Putamen (tissue), 1 donor: ENCODE results near the gene MEIOB.

ENCODE experiments used
- DNase-seq: peaks from one replicate; pipeline ENCODE4 v3.0.0-alpha.2; 2016; ENCODE audit warnings: low spot score

Gene MEIOB

GRCh38 chr16:1828645-1829410, 43.1 kb downstream of the MEIOB start:
- no peak for DNase-seq

DNA sequence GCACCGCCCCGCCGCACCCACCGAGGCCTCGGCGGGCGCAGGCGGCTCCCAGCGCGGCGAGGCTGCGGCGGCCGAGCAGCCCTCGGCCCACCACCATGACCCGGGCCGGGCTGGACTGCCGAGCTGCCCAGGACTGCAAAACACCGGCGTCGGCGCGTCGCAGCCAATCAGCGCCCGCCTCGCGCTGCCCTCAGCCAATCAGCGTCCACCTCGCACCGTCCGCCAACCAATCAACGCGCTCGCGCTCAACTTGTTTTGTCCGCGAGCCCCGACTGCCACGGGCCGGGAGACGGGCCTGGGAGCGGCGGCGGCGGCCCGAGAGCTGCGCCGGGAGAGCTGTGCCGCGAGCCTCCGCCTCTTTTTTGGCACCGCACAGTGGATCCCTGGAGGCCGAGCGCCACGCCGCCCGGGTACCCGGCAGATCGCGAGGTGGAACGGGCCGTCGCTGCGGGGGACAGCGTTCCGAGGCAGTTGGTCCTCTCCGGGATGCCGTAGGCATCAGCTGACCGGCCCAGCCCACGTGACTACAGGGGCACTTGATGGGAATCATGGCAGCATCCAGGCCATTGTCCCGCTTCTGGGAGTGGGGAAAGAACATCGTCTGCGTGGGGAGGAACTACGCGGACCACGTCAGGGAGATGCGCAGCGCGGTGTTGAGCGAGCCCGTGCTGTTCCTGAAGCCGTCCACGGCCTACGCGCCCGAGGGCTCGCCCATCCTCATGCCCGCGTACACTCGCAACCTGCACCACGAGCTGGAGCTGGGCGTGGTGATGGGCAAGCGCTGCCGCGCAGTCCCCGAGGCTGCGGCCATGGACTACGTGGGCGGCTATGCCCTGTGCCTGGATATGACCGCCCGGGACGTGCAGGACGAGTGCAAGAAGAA, 45.0 kb downstream of the MEIOB start, which contains the start of the genes FAHD1 and HAGH:
TSS of gene FAHD1 (plus strand) at position 516 of the 883 bp plus-strand sequence. CDS start at position 549, 33 bp downstream.
TSS of gene HAGH (minus strand) at position 135 of the 883 bp plus-strand sequence. CDS start at position 97, 38 bp downstream.
- peak; percentile 92 for DNase-seq

DNA sequence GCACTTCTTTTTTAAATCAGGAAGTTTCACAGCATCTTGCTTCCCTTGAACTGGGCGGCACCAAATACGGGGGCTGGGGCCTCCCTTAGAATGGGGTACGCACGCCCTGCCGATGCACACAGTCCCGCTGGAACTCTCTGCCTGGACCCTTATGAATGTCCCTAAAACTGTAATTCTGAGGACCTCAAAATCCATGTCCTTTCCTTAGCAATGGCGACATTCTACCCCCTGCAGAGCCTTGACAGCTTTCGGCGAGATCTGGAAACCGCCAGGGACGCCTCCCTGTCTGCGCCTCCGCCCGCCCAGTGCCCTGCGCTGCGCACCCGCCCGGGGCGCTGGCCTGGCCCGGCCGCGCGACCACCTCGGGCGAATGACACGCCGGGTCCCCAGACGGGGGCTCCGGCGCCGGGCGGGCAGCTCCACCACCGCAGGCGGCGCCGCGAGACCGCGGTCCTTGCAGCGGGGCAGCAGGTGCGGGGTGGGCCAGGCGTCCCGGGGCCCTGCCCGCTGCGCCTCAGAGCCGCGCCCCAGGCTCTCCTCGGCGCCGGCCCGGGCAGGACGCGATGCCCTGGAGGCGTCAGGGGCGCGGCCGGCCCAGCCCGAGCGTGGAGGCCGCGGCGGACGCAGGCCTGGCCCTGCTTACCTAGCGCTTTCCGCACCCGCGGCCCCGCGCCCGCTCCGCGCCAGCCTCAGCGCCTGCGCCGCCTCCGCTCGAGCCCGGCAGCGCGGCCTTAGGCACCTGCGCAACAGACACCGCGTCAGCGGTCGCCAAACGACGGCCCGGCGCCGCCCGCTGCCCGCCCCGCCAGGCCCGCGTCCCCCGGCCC, 45.9 kb downstream of the MEIOB start:
- DNase-seq, result peak; percentile 22

DNA sequence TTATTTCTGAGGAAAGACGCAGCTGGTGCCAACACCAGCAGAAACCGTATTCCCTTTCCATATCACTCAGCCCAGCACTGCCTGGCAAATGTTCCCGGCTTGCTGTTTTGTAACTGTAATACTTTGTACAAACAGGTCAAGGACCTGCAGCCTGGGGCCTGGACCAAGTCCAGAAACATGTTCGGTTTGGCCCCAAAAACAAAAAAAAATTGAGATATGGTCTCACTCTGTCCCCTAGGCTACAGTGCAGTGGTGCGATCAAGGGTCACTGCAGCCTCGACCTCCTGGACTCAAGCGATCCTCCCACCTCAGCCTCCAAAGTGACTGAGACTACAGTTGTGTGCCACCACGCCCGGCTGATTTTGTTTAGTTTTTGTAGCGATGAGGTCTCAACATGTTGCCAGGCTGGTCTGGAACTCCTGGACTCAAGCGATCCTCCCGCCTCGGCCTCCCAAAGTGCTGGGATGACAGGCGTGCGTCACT, 46.5 kb downstream of the MEIOB start:
- DNase-seq, result no peak

- no peak for DNase-seq
Measured at GRCh38 chr16:1823821-1824220, 48.1 kb downstream of the MEIOB start.

- DNase-seq, result no peak
Measured at GRCh38 chr16:1822801-1823200, 49.2 kb downstream of the MEIOB start.

DNA sequence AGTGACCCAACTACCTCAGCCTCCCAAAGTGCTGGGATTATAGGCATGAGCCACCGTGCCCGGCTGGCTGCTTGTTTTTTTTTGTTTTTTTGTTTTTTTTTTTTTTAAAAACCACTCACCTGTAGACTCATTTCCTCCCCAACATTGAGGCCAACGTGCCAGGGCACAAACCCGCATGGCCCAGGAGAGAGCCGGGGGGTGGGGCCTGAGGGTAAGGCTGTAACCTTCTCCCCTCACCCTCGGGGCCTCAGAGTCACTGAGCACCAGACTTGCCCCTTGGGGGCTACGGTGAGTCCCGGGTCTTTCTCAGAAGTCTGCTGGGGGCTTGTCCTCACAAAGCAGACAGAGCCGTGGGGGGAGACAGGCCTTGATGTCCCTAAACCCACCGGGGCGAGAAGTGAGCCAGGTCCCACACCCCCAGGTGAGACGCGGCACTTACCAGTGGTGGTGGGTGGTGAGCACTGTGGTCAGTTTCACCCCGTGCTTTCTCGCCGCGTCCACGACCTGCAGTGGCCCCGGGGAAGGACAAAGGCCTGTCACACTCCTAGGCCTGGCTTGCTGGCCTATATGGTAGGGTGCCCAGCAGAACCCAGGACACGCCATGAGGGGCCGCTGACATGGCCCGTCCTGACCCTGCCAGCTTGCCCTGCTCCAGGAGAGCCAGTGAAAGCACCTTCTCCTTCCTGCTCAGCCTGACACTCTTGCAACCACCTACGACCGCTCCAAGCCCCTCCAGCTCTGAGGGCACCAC, 49.9 kb downstream of the MEIOB start:
- no peak for DNase-seq

DNA sequence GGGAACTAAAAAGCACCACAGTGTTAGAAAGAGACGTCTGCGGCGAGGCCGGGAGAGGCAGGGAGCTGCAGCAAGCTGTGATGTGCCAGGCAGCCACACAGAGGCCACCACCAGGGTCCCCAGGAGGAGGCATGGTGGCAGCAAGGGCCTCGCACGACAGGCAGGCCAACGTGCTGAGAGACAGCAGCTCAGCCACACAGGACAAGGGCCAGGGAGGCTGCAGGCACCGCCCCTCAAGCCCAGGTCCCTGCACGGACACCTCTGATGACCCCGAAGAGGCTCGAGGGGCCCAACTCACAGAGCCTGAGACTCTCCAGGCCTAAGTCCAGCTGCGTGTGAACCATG, 51.0 kb downstream of the MEIOB start:
- no peak for DNase-seq

DNA sequence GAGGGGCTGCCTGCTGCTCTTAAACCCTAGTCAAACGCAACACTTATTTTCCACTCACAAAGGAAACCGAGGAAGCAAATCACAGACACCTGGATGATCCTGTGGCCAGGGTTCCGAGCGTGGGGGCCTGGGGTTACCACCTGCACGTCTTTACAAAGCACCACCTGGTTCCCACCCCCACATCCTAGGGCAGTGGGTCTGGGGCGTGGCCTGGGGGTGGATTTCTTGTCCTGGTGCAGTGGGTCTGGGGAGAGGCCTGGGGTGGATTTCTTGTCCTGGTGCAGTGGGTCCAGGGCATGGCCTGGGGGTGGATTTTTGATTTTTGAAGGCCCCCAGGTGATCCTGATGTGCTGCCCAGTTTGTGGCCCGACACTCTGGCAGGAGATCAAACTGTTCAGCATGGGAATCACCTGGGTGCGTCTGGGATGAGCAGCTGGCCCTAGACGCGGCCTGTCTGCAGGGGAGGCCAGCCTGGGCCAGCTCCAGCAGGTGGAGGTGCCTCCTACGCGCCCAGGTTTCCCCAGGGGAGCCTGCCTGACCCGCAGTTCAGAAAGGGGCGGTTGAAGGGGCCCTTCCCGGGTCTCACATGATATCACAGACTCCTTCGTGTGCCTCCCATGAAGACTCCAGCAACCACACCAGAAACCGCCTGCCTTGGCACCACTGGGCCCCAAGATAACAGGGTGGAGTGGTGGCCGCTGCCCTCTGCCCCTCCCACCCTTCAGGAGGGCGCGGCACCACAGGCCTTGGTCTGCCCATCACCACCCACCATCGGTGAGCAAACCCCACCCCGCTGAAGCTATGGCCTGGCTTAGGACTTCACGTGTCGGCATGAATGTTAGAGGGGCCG, 51.6 kb downstream of the MEIOB start:
- DNase-seq, result no peak

DNA sequence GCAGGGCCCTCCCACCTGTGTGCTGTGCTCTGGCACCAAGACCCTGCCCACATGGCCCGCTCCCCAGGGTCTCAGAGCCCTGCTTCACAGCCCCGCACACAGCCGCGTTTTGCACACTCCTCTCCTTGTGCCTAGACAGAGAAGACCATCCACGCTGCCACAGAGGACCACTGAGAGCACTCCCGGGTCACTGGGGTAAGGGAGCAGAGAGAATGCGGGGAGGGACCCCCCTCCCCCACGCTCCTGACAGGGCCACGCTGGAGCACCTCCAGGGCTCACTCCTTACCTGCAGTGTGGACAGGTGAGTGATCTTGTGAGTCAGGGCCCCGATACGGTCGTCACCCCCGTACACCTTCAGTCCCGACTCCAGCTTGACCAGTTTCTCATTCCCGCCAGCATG, 52.4 kb downstream of the MEIOB start:
- DNase-seq, result no peak

GRCh38 chr16:1818873-1819525, 53.0 kb downstream of the MEIOB start:
- no peak for DNase-seq

DNA sequence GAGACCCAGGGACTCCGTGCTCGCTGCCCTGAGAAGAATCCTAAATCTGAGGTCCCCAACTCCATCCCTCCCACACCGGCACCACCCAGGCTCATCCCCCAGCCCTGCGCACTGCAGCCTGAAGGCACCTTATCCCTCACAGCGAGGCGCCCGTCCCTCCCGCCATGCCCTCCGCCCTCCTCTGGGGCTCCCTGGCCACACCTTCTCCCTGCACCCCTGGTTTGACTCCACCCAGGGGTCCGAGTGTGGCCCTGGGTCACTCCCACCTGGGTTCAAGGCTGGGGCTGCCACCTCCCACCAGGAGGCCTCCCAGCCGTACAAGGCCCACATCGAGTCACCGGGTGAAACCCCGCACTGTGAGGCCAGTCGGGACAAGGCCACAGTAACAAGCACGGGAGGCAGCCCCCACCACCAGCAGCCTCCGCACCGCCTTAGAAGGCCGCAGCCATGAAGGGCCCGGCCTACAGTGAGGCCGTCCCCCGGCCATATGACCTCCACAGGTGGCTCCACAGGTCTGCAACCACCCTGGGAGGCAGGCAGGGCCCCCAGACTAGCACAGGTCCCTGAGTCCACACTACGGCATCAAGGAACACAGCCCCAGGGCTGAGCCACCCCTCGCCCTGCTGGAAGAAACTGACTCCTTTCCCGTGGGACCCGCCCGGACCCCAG, 53.6 kb downstream of the MEIOB start:
- DNase-seq, result no peak

- no peak for DNase-seq
Measured at GRCh38 chr16:1817716-1818115, 54.2 kb downstream of the MEIOB start.

- DNase-seq, result no peak
Measured at GRCh38 chr16:1817276-1817589, 54.7 kb downstream of the MEIOB start.

- DNase-seq, result no peak
Measured at GRCh38 chr16:1816396-1817275, 55.3 kb downstream of the MEIOB start.

- DNase-seq, result no peak
Measured at GRCh38 chr16:1815461-1815860, 56.5 kb downstream of the MEIOB start.

- no peak for DNase-seq
Measured at GRCh38 chr16:1812732-1813163, 59.2 kb downstream of the MEIOB start.

DNA sequence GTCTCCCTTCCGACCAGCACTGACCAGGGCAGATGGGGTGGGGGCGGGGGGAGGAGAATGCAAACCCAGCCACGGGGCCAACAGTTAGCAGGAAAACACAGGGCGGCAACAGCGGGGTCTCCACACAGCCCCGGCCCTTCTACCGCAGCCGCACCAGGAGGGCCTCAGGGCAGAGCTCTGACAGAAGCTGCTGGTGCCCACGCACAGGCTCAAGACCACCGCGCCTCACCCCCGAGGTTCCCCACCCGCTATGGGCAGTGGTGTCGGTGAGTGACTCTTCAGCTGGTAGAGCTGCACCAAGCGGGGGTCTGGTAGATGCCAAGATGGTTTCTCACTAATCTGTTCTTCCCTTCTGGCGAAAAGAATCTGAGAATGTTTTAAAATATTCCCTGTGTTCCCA, 61.4 kb downstream of the MEIOB start:
- DNase-seq, result no peak
